OCI-LY3 (cell line): Measurements from ENCODE around the gene KRTAP10-9.
"Not testable (repeated sequence)": the region's sequence is repeated elsewhere in the genome, so short reads cannot be mapped to it uniquely, and the experiment has no call there.

ENCODE experiments used
- H2AFZ ChIP-seq: fragments of 200-600, 300-600 bp; shearing (Covaris generic); 2 replicates; pipeline ENCODE4 v1.6.0; 2014; ENCODE audit warnings: antibody characterized with exemption, low read depth, low read length
- H3K27ac ChIP-seq: fragments of 200-600, 300-600 bp; sonication (generic); 2 replicates; pipeline ENCODE4 v1.5.1; 2014; ENCODE audit warnings: mild to moderate bottlenecking, low read length, moderate library complexity, mixed read lengths
- H3K27me3 ChIP-seq: fragments of 200-600, 300-600 bp; sonication (generic); 2 replicates; pipeline ENCODE4 v1.6.1; 2014; ENCODE audit warnings: low read depth, low read length, mixed read lengths
- H3K36me3 ChIP-seq: fragments of 200-600, 300-600 bp; sonication (generic); replicated peaks from 2 replicates; pipeline ENCODE3; 2014; ENCODE audit warnings: low read depth, low read length, mixed read lengths
- H3K4me1 ChIP-seq: fragments of 300-600, 200-600 bp; sonication (generic); 2 replicates; pipeline ENCODE4 v1.6.1; 2014; ENCODE audit warnings: low read length, mixed read lengths
- H3K4me2 ChIP-seq: fragments of 200-600, 300-600 bp; sonication (generic); 2 replicates; pipeline ENCODE4 v1.6.1; 2014; ENCODE audit warnings: low read length, mixed read lengths
- H3K4me3 ChIP-seq: fragments of 300-600, 200-600 bp; sonication (generic); 2 replicates; pipeline ENCODE4 v1.5.1; 2014; ENCODE audit warnings: antibody characterized with exemption, mild to moderate bottlenecking, low read length, moderate library complexity
- H3K79me2 ChIP-seq: fragments of 300-600, 200-600 bp; shearing (Covaris generic); 2 replicates; pipeline ENCODE4 v1.6.1; 2014; ENCODE audit warnings: mild to moderate bottlenecking, low read length, mixed read lengths
- H3K9ac ChIP-seq: fragments of 300-600, 200-600 bp; shearing (Covaris generic); 2 replicates; pipeline ENCODE4 v1.6.0; 2014; ENCODE audit warnings: mild to moderate bottlenecking, low read length, moderate library complexity
- H3K9me3 ChIP-seq: fragments of 200-600, 300-600 bp; shearing (Covaris generic); 2 replicates; pipeline ENCODE4 v1.6.1; 2014; ENCODE audit warnings: low read length, mixed read lengths; ENCODE audit not compliant: insufficient read depth
- H4K20me1 ChIP-seq: fragments of 200-600, 300-600 bp; sonication (generic); 2 replicates; pipeline ENCODE4 v1.6.1; 2016; ENCODE audit warnings: low read length, mixed read lengths; ENCODE audit not compliant: insufficient read depth
- CTCF ChIP-seq: fragments of 200-600, 300-600 bp; sonication (generic); IDR thresholded peaks from 2 replicates; pipeline ENCODE4 v1.5.1; 2014; ENCODE audit warnings: antibody characterized with exemption, low read length, low read depth
- EZH2phosphoT487 ChIP-seq: fragments of 200-600 bp; shearing (Covaris generic); IDR thresholded peaks from 2 replicates; pipeline ENCODE4 v1.6.1; 2018; ENCODE audit warnings: antibody characterized with exemption, mixed run types, low read depth

Gene KRTAP10-9, protein sequence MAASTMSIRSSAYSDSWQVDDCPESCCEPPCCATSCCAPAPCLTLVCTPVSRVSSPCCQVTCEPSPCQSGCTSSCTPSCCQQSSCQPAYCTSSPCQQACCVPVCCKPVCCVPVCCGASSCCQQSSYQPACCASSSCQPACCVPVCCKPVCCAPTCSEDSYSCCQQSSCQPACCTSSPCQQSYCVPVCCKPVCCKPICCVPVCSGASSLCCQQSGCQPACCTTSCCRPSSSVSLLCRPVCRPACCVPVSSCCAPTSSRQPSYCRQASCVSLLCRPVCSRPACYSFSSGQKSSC

DNA sequence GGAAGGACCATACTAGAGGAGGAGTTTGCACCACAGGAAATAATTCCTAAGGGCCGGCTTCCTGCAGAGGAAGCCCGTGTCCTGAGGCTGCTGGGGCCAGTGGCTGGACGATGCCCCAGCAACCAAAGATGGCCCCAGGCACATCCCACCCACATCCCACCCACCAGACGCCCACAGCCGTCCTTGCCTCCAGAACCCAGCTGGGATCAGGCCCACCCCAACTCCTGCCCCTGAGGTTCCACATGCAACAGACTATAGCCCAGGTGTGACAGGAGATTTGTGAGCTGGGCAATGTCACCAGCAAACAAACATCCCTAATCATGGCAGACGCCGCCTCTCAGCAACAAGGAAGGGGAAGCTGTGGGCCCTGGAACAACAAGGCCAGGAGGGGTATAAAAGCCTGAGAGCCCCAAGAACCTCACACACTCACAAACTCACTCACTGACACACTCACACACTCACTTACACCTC, at the start of gene KRTAP10-9:
KRTAP10-9 (plus strand) TSS at position 421 of the 471 bp plus-strand sequence. CDS start 79 bp downstream, outside the sequence.
- no peak within 1 kb of the TSS for H3K4me2 ChIP-seq
- H3K9me3 ChIP-seq = 0 out of 2 replicates have a peak, but pooled peaks cover 6% of the 10 kb centered on the region
- no peak within 1 kb of the TSS for H3K27ac ChIP-seq
- H3K4me3 ChIP-seq = no peak within 1 kb of the TSS
- no peaks in the 10 kb centered on the region for H3K36me3 ChIP-seq
- H3K27me3 ChIP-seq = no peaks in the 10 kb centered on the region
- H3K79me2 ChIP-seq = no peaks in the 10 kb centered on the region
- no peak within 1 kb of the TSS for H3K9ac ChIP-seq
- TF ChIP-seq CTCF (no peak), EZH2phosphoT487 (no peak)
- H3K4me1 ChIP-seq = no peaks in the 10 kb centered on the region
- H4K20me1 ChIP-seq = no peaks in the 10 kb centered on the region
- no peak within 1 kb of the TSS for H2AFZ ChIP-seq

GRCh38 chr21:44578371-44579055, 48.4 kb upstream of the KRTAP10-9 start:
- no peak overlapping the region for H3K9ac ChIP-seq
- H4K20me1 ChIP-seq = no peaks in the 10 kb centered on the region
- H3K4me1 ChIP-seq = peaks cover 3% of the 10 kb centered on the region
- H3K9me3 ChIP-seq = no peaks in the 10 kb centered on the region
- H3K79me2 ChIP-seq = no peaks in the 10 kb centered on the region
- H3K27me3 ChIP-seq = no peaks in the 10 kb centered on the region
- no peak overlapping the region for H3K4me3 ChIP-seq
- no peak overlapping the region for H3K4me2 ChIP-seq
- H3K36me3 ChIP-seq = no peaks in the 10 kb centered on the region
- TF ChIP-seq EZH2phosphoT487 (no peak), CTCF (no peak)
- no peak overlapping the region for H2AFZ ChIP-seq
- no peak overlapping the region for H3K27ac ChIP-seq

DNA sequence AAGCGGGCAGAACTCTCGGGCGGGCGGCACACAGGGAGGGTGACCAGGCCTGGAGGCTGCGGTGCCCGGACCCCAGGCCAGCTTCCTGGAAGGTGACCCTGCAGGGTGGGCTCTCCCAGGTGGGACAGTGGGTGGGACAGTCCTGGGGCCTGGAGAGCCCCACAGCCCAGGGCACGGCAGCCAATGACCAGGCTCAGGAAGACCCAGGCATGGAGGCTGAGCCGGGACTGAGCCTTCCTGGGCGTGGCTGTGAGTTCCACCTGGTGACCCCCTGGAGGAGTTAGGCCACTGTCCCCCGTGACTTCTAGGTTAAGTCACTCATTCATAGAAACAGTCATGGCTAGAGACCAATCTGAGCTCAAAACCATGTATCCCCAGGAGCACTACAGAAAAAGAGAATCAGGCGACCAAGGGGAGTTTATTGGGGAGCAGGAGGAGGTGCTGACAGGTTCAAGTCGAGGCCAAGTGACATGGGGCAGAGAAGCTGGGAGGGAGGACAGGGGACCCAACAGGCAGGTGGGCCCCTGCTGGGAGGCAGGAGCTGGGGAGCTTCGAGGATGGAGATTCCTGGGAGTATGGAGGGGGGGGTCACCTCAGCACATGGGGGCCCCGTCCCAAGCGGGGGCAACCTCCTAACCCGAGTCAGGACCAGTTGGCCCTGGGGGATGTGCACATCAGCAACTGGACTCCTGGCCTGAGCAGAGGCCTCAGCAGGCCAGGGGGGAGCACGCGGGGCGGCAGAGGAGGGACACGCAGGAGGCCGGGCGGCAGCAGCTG, 47.6 kb upstream of the KRTAP10-9 start:
- no peak overlapping the region for H3K27ac ChIP-seq
- H4K20me1 ChIP-seq = no peaks in the 10 kb centered on the region
- H3K4me2 ChIP-seq = no peak overlapping the region
- H3K79me2 ChIP-seq = no peaks in the 10 kb centered on the region
- no peaks in the 10 kb centered on the region for H3K9me3 ChIP-seq
- TF ChIP-seq EZH2phosphoT487 (no peak), CTCF (no peak)
- H3K4me1 ChIP-seq = peaks cover 10% of the 10 kb centered on the region
- H3K4me3 ChIP-seq = no peak overlapping the region
- H3K9ac ChIP-seq = no peak overlapping the region
- H3K36me3 ChIP-seq = no peaks in the 10 kb centered on the region
- 0 out of 2 replicates have a peak, but pooled peaks cover under 1% of the 10 kb centered on the region for H3K27me3 ChIP-seq
- H2AFZ ChIP-seq = no peak overlapping the region

- Histone ChIP-seq H3K4me3 (no peak overlapping the region), H3K27ac (no peak overlapping the region), H3K9me3 (no peaks in the 10 kb centered on the region), H3K9ac (no peak overlapping the region), H3K36me3 (no peaks in the 10 kb centered on the region), H3K79me2 (no peaks in the 10 kb centered on the region), H3K27me3 (0 out of 2 replicates have a peak, but pooled peaks cover 3% of the 10 kb centered on the region), H3K4me2 (no peak overlapping the region), H3K4me1 (peaks cover 10% of the 10 kb centered on the region), H4K20me1 (no peaks in the 10 kb centered on the region), H2AFZ (no peak overlapping the region)
- no peak for TF ChIP-seq EZH2phosphoT487
- no peak for TF ChIP-seq CTCF
Measured at GRCh38 chr21:44579833-44580144, 47.1 kb upstream of the KRTAP10-9 start.

DNA sequence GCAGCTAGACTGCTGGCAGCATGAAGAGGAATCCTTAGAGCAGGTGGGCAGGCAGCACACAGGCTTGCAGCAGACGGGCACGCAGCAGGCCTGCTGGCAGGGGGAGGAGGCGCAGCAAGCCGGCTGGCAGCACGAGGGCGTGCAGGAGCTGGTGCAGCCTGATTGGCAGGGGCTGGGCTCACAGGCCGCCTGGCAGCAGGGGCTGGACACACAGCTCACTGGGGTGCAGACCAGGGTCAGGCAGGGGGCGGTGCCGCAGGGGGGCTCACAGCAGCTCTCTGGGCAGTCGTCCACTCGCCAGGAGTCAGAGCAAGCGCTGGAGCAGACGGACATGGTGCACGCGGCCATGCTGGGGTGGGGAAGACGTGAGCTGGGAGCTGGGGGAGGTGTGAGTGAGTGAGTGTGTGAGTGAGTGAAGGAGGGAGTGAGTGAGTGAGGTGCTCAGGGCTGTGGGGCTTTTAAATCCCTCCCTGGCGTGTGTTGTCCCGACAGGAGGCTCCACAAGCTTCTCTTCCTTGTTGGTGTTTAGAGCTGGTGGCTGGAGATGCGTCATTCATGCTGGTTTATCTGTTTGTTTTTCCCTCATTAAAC, 46.6 kb upstream of the KRTAP10-9 start, which contains the start of gene KRTAP10-5:
KRTAP10-5 (minus strand) TSS at position 374 of the 591 bp plus-strand sequence; CDS start at position 348, 26 bp downstream.
- not testable (repeated sequence) for H3K4me2 ChIP-seq

More for the DNA sequence above, 46.6 kb upstream of the KRTAP10-9 start, which contains the start of gene KRTAP10-5:
- H3K27me3 ChIP-seq, H3K27ac ChIP-seq, H3K9ac ChIP-seq, H2AFZ ChIP-seq, H3K79me2 ChIP-seq, H4K20me1 ChIP-seq, H3K4me3 ChIP-seq, H3K36me3 ChIP-seq, H3K9me3 ChIP-seq: not testable (repeated sequence)
- H3K4me1 ChIP-seq = peaks cover 10% of the 10 kb centered on the region
